Duodenal mucosa (tissue), 2 donors: Measurements from ENCODE around the gene CHADL.

Experiments used
- H3K27ac ChIP-seq: one replicate; pipeline ENCODE4 v1.7.0; 2013; ENCODE audit warnings: low read depth, low read length
- H3K27me3 ChIP-seq, 2 donors: one replicate each; pipeline ENCODE4 v1.7.0; 2013; ENCODE audit warnings: low read length in 2 of 2, control low read depth in 1 of 2; ENCODE audit not compliant: insufficient read depth in 2 of 2, control insufficient read depth in 1 of 2
- H3K36me3 ChIP-seq, 2 donors: one replicate each; pipeline ENCODE4 v1.7.0; 2013; ENCODE audit warnings: low read length in 2 of 2, control low read depth in 1 of 2; ENCODE audit not compliant: insufficient read depth in 2 of 2, control insufficient read depth in 1 of 2
- H3K4me1 ChIP-seq, 2 donors: one replicate each; pipeline ENCODE4 v1.7.0; 2013; ENCODE audit warnings: low read length in 2 of 2, control low read depth in 1 of 2; ENCODE audit not compliant: insufficient read depth in 2 of 2, control insufficient read depth in 1 of 2
- H3K4me3 ChIP-seq, 2 donors: one replicate each; pipeline ENCODE4 v1.7.0; 2013; ENCODE audit warnings: low read length in 2 of 2, low read depth in 1 of 2
- H3K9ac ChIP-seq, 2 donors: one replicate each; pipeline ENCODE4 v1.7.0; 2013; ENCODE audit warnings: low read length in 2 of 2, low read depth in 1 of 2
- H3K9me3 ChIP-seq, 2 donors: one replicate each; pipeline ENCODE4 v1.7.0; 2013; ENCODE audit warnings: low read length in 2 of 2, control low read depth in 1 of 2; ENCODE audit not compliant: control insufficient read depth in 1 of 2

Gene CHADL

GRCh38 chr22:41240377-41241132 lies at the start of gene CHADL:
TSS of gene CHADL (minus strand) at chr22:41240931. CDS start at chr22:41240881, 50 bp downstream.
- Histone ChIP-seq H3K27me3 (no peaks in the 10 kb centered on the region), H3K27ac (no peak within 1 kb of the TSS), H3K9ac (no peak within 1 kb of the TSS), H3K4me1 (peaks cover 7 to 8% of the 10 kb centered on the region in 2 donors), H3K9me3 (no peaks in the 10 kb centered on the region), H3K36me3 (peaks cover 0 to 5% of the 10 kb centered on the region in 2 donors), H3K4me3 (no peak within 1 kb of the TSS)

- H3K36me3 ChIP-seq, result peaks cover 0 to under 1% of the 10 kb centered on the region in 2 donors
- H3K4me1 ChIP-seq, result peaks cover 15 to 19% of the 10 kb centered on the region in 2 donors
- no peaks in the 10 kb centered on the region for H3K27me3 ChIP-seq
- no peak overlapping the region for H3K27ac ChIP-seq
- H3K9ac ChIP-seq, result no peak overlapping the region
- no peaks in the 10 kb centered on the region for H3K9me3 ChIP-seq
- H3K4me3 ChIP-seq, result no peak overlapping the region
Observed at GRCh38 chr22:41289671-41290070, 48.9 kb upstream of the CHADL start.

GRCh38 chr22:41288245-41288946 lies 47.7 kb upstream of the CHADL start:
- H3K9ac ChIP-seq, result peak overlapping the region; percentile 33 to 62

GRCh38 chr22:41286639-41287091 lies 45.9 kb upstream of the CHADL start:
- H3K27ac ChIP-seq, result peak overlapping the region; percentile 69
- H3K4me3 ChIP-seq, result peak overlapping the region; percentile 79
- H3K4me1 ChIP-seq, result peaks cover 16 to 20% of the 10 kb centered on the region in 2 donors
- peak overlapping the region; percentile 56 to 71 for H3K9ac ChIP-seq
- H3K27me3 ChIP-seq, result no peaks in the 10 kb centered on the region
- no peaks in the 10 kb centered on the region for H3K9me3 ChIP-seq
- peaks cover 0 to 6% of the 10 kb centered on the region in 2 donors for H3K36me3 ChIP-seq

More at GRCh38 chr22:41288245-41288946, 47.7 kb upstream of the CHADL start:
- H3K4me3 ChIP-seq, result peak overlapping the region in 1 of 2 donors; percentile 48
- H3K27ac ChIP-seq, result peak overlapping the region; percentile 73
- peaks cover 16 to 20% of the 10 kb centered on the region in 2 donors for H3K4me1 ChIP-seq
- no peaks in the 10 kb centered on the region for H3K9me3 ChIP-seq
- peaks cover 0 to 6% of the 10 kb centered on the region in 2 donors for H3K36me3 ChIP-seq
- no peaks in the 10 kb centered on the region for H3K27me3 ChIP-seq

GRCh38 chr22:41285820-41286638 lies 45.3 kb upstream of the CHADL start, which contains the start of gene RANGAP1:
TSS of gene RANGAP1 (minus strand) at chr22:41286187. CDS start at chr22:41281044, 5,143 bp downstream.
- H3K9me3 ChIP-seq, result no peaks in the 10 kb centered on the region
- H3K36me3 ChIP-seq, result peaks cover 0 to 7% of the 10 kb centered on the region in 2 donors
- H3K4me3 ChIP-seq, result peak within 1 kb of the TSS; percentile 82 to 93
- H3K27ac ChIP-seq, result peak within 1 kb of the TSS; percentile 69
- H3K4me1 ChIP-seq, result peaks cover 16 to 20% of the 10 kb centered on the region in 2 donors
- H3K9ac ChIP-seq, result peak within 1 kb of the TSS; percentile 77 to 88
- no peaks in the 10 kb centered on the region for H3K27me3 ChIP-seq

GRCh38 chr22:41285441-41285819 lies 44.7 kb upstream of the CHADL start:
- Histone ChIP-seq H3K27me3 (no peaks in the 10 kb centered on the region), H3K4me3 (peak overlapping the region; percentile 82 to 93), H3K9me3 (no peaks in the 10 kb centered on the region), H3K4me1 (peaks cover 16 to 20% of the 10 kb centered on the region in 2 donors), H3K9ac (peak overlapping the region; percentile 77 to 88), H3K27ac (peak overlapping the region; percentile 69), H3K36me3 (peaks cover 0 to 13% of the 10 kb centered on the region in 2 donors)

GRCh38 chr22:41284465-41284864 lies 43.7 kb upstream of the CHADL start:
- Histone ChIP-seq H3K9me3 (no peaks in the 10 kb centered on the region), H3K36me3 (peaks cover 6 to 22% of the 10 kb centered on the region in 2 donors), H3K4me3 (no peak overlapping the region), H3K27ac (no peak overlapping the region), H3K27me3 (no peaks in the 10 kb centered on the region), H3K9ac (peak overlapping the region in 1 of 2 donors; percentile 77), H3K4me1 (peaks cover 16 to 20% of the 10 kb centered on the region in 2 donors)

GRCh38 chr22:41280854-41281253 lies 40.1 kb upstream of the CHADL start:
- H3K9ac ChIP-seq, result no peak overlapping the region
- H3K27me3 ChIP-seq, result no peaks in the 10 kb centered on the region
- no peaks in the 10 kb centered on the region for H3K9me3 ChIP-seq
- peaks cover 8 to 10% of the 10 kb centered on the region in 2 donors for H3K4me1 ChIP-seq
- peaks cover 19 to 44% of the 10 kb centered on the region in 2 donors for H3K36me3 ChIP-seq
- H3K4me3 ChIP-seq, result no peak overlapping the region
- H3K27ac ChIP-seq, result no peak overlapping the region

GRCh38 chr22:41280065-41280464 lies 39.3 kb upstream of the CHADL start:
- Histone ChIP-seq H3K27me3 (no peaks in the 10 kb centered on the region), H3K9ac (no peak overlapping the region), H3K36me3 (peaks cover 21 to 47% of the 10 kb centered on the region in 2 donors), H3K9me3 (no peaks in the 10 kb centered on the region), H3K27ac (no peak overlapping the region), H3K4me1 (peaks cover 5 to 6% of the 10 kb centered on the region in 2 donors), H3K4me3 (no peak overlapping the region)
